Subcutaneous preadipocyte (primary cell): ENCODE results near the gene TES. TPM values are rescaled to one million over a fixed set of nuclear protein-coding genes. Genes with fewer than 3 reads are reported as not detected.

Experiments
- total RNA-seq: library from RNA; depleted of rRNA; stranded (reverse); fragments of >200 nt; gene quantifications from 2 replicates; pipeline ENCODE4 v1.2.3, GENCODE V29; 2012

TES gene, protein sequence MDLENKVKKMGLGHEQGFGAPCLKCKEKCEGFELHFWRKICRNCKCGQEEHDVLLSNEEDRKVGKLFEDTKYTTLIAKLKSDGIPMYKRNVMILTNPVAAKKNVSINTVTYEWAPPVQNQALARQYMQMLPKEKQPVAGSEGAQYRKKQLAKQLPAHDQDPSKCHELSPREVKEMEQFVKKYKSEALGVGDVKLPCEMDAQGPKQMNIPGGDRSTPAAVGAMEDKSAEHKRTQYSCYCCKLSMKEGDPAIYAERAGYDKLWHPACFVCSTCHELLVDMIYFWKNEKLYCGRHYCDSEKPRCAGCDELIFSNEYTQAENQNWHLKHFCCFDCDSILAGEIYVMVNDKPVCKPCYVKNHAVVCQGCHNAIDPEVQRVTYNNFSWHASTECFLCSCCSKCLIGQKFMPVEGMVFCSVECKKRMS
- total RNA-seq: 57.0 and 84.3 TPM in 2 replicates

GRCh38 chr7:116210345-116211005 is at the start of gene TES:
Gene TES, plus strand, starts transcription at chr7:116210539. Its CDS starts 169 bp downstream, at chr7:116210708.

Other genes starting within 250 kb of the TES start
- gene TFEC, start 179.8 kb upstream of the TES start, total RNA-seq: under 0.01 TPM in 1 of 2 replicates, not detected in the other